IPS-18c (cell line): ENCODE results near the gene ST3GAL3.

Experiments
- H3K4me3 ChIP-seq: 2 replicates; pipeline ENCODE4 v1.7.0; 2013; ENCODE audit warnings: low read depth, mild to moderate bottlenecking, low read length, moderate library complexity; ENCODE audit not compliant: insufficient read depth
- H3K9me3 ChIP-seq: one replicate; pipeline ENCODE4 v1.6.1; 2013; ENCODE audit warnings: mild to moderate bottlenecking, low read length, moderate library complexity; ENCODE audit not compliant: control insufficient read depth, insufficient read depth

Gene ST3GAL3

GRCh38 chr1:43893006-43893405 is 185.7 kb downstream of the ST3GAL3 start:
- H3K4me3 ChIP-seq, result no peak overlapping the region
- H3K9me3 ChIP-seq, result no peaks in the 10 kb centered on the region

GRCh38 chr1:43898981-43899380 is 191.6 kb downstream of the ST3GAL3 start:
- Histone ChIP-seq H3K9me3 (no peaks in the 10 kb centered on the region), H3K4me3 (no peak overlapping the region)

GRCh38 chr1:43900386-43900785 is 193.1 kb downstream of the ST3GAL3 start:
- no peak overlapping the region for H3K4me3 ChIP-seq
- H3K9me3 ChIP-seq, result peaks cover 2% of the 10 kb centered on the region

GRCh38 chr1:43901196-43901961 is 194.0 kb downstream of the ST3GAL3 start:
- Histone ChIP-seq H3K9me3 (peaks cover 2% of the 10 kb centered on the region), H3K4me3 (no peak overlapping the region)

GRCh38 chr1:43902058-43902831 is 194.9 kb downstream of the ST3GAL3 start:
- no peak overlapping the region for H3K4me3 ChIP-seq
- peaks cover 2% of the 10 kb centered on the region for H3K9me3 ChIP-seq

GRCh38 chr1:43904660-43905551 is 197.6 kb downstream of the ST3GAL3 start:
- peaks cover 4% of the 10 kb centered on the region for H3K9me3 ChIP-seq
- no peak overlapping the region for H3K4me3 ChIP-seq

- Histone ChIP-seq H3K4me3 (no peak overlapping the region), H3K9me3 (peaks cover 4% of the 10 kb centered on the region)
Observed at GRCh38 chr1:43908226-43908625, 200.9 kb downstream of the ST3GAL3 start.

- Histone ChIP-seq H3K9me3 (peaks cover 4% of the 10 kb centered on the region), H3K4me3 (no peak overlapping the region)
Observed at GRCh38 chr1:43908858-43909257, 201.5 kb downstream of the ST3GAL3 start.

- peaks cover 2% of the 10 kb centered on the region for H3K9me3 ChIP-seq
- no peak overlapping the region for H3K4me3 ChIP-seq
Observed at GRCh38 chr1:43910343-43910742, 203.0 kb downstream of the ST3GAL3 start.

GRCh38 chr1:43912607-43913006 is 205.3 kb downstream of the ST3GAL3 start:
- Histone ChIP-seq H3K9me3 (peaks cover 2% of the 10 kb centered on the region), H3K4me3 (no peak overlapping the region)

GRCh38 chr1:43913051-43913501 is 205.7 kb downstream of the ST3GAL3 start:
- Histone ChIP-seq H3K9me3 (peaks cover 2% of the 10 kb centered on the region), H3K4me3 (no peak overlapping the region)

GRCh38 chr1:43913666-43914360 is 206.5 kb downstream of the ST3GAL3 start:
- no peak overlapping the region for H3K4me3 ChIP-seq
- H3K9me3 ChIP-seq, result peaks cover 2% of the 10 kb centered on the region

GRCh38 chr1:43914576-43915525 is 207.5 kb downstream of the ST3GAL3 start:
- Histone ChIP-seq H3K9me3 (no peaks in the 10 kb centered on the region), H3K4me3 (no peak overlapping the region)

- Histone ChIP-seq H3K9me3 (no peaks in the 10 kb centered on the region), H3K4me3 (no peak overlapping the region)
Observed at GRCh38 chr1:43919906-43920305, 212.6 kb downstream of the ST3GAL3 start.

GRCh38 chr1:43921022-43921421 is 213.7 kb downstream of the ST3GAL3 start:
- Histone ChIP-seq H3K9me3 (no peaks in the 10 kb centered on the region), H3K4me3 (no peak overlapping the region)

- no peak overlapping the region for H3K4me3 ChIP-seq
Observed at GRCh38 chr1:43924516-43924915, 217.2 kb downstream of the ST3GAL3 start.

More at GRCh38 chr1:43924516-43924915, 217.2 kb downstream of the ST3GAL3 start:
- H3K9me3 ChIP-seq, result no peaks in the 10 kb centered on the region
